Measurements from ENCODE around the gene ZSWIM1. TPM values are rescaled to one million over a fixed set of nuclear protein-coding genes. Genes with fewer than 3 reads are reported as not detected.
A peak's percentile ranks its signal among the peaks of the same experiment; 100 is the strongest.

Gene ZSWIM1
- total and polyA plus RNA-seq, 2 of the 13 experiments (the other 11 are each of a cell fraction or from before 2014, with no cell fraction given): 9.5 to 11.7 TPM

- TF ChIP-seq ZBTB33 (CRISPR knock-in tag; IDR thresholded peaks at IDR 0.05): no peak
- no peak for TF ChIP-seq ZBTB34 (CRISPR knock-in tag; IDR thresholded peaks at IDR 0.05)
- TF ChIP-seq HNRNPUL1 (IDR thresholded peaks at IDR 0.05; ENCODE audit: low read depth, low read length): no peak
- TF ChIP-seq MXI1 (IDR thresholded peaks at IDR 0.05; ENCODE audit: borderline replicate concordance, low read depth, low read length): no peak
- no peak for TF ChIP-seq MEF2D (CRISPR knock-in tag; IDR thresholded peaks at IDR 0.05)
- TF ChIP-seq MXD4 (CRISPR knock-in tag; IDR thresholded peaks at IDR 0.05): no peak
- TF ChIP-seq SP140L (CRISPR knock-in tag; IDR thresholded peaks at IDR 0.05; ENCODE audit: borderline replicate concordance): no peak
- TF ChIP-seq GMEB1 (CRISPR knock-in tag; IDR thresholded peaks at IDR 0.05; ENCODE audit: borderline replicate concordance): no peak
- TF ChIP-seq ZFX (CRISPR knock-in tag; IDR thresholded peaks at IDR 0.05; ENCODE audit: low read depth): no peak
- TF ChIP-seq MLXIP (CRISPR knock-in tag; IDR thresholded peaks at IDR 0.05; ENCODE audit: borderline replicate concordance): no peak
- no peak for TF ChIP-seq PREB (CRISPR knock-in tag; IDR thresholded peaks at IDR 0.05)
- TF ChIP-seq CHCHD3 (CRISPR knock-in tag; IDR thresholded peaks at IDR 0.05): no peak
- 0 out of 2 replicates have a peak, but pooled peaks have one; percentile 35 for TF ChIP-seq ZNF580 (CRISPR knock-in tag; IDR thresholded peaks at IDR 0.05; ENCODE audit: borderline replicate concordance, low read depth)
- no peak for TF ChIP-seq TSC22D2 (CRISPR knock-in tag; IDR thresholded peaks at IDR 0.05; ENCODE audit: borderline replicate concordance)
- TF ChIP-seq ZUFSP (CRISPR knock-in tag; IDR thresholded peaks at IDR 0.05; ENCODE audit: borderline replicate concordance): no peak
- TF ChIP-seq ZC3H4 (CRISPR knock-in tag; IDR thresholded peaks at IDR 0.05; ENCODE audit: borderline replicate concordance): no peak
Measured at GRCh38 chr20:45918182-45918737, 37.2 kb downstream of the ZSWIM1 start (continued).
